ENCODE results near the gene EIF3L.

EIF3L gene

DNA sequence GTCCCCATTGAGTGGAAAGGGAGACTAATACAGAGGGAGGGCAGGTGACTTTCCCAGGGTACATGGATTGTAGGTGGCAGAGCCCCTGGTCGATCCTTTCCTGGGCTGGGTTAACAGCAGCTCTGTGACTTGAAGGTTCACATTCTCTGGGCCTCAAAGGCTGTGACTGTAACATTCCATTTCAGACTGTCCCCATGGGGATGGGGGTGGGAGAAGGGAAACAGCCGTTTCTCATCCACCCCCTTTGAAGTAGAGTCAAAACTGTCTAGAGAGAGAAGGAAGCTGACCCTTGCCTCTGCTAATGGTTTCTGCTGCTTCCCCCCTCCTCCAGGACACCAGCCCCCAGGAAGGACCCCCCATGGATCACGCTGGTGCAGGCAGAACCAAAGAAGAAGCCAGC, 76.1 kb downstream of the EIF3L start:
- Histone ChIP-seq H3K27ac (replicated peaks) (no peak overlapping the region), H3K27me3 (ENCODE audit: insufficient read depth, poor library complexity, severe bottlenecking) (no peaks in the 10 kb centered on the region), H3K4me3 (replicated peaks; ENCODE audit: insufficient read depth, low read length) (no peak overlapping the region)
- TF ChIP-seq POLR2AphosphoS5 (IDR thresholded peaks at IDR 0.05; ENCODE audit: low read depth) (no peak), SPI1 (IDR thresholded peaks at IDR 0.05; ENCODE audit: borderline replicate concordance, low read depth) (no peak), GABPA (IDR thresholded peaks at IDR 0.05; ENCODE audit: low read depth) (no peak)
- TF ChIP-seq, protein P1, sequence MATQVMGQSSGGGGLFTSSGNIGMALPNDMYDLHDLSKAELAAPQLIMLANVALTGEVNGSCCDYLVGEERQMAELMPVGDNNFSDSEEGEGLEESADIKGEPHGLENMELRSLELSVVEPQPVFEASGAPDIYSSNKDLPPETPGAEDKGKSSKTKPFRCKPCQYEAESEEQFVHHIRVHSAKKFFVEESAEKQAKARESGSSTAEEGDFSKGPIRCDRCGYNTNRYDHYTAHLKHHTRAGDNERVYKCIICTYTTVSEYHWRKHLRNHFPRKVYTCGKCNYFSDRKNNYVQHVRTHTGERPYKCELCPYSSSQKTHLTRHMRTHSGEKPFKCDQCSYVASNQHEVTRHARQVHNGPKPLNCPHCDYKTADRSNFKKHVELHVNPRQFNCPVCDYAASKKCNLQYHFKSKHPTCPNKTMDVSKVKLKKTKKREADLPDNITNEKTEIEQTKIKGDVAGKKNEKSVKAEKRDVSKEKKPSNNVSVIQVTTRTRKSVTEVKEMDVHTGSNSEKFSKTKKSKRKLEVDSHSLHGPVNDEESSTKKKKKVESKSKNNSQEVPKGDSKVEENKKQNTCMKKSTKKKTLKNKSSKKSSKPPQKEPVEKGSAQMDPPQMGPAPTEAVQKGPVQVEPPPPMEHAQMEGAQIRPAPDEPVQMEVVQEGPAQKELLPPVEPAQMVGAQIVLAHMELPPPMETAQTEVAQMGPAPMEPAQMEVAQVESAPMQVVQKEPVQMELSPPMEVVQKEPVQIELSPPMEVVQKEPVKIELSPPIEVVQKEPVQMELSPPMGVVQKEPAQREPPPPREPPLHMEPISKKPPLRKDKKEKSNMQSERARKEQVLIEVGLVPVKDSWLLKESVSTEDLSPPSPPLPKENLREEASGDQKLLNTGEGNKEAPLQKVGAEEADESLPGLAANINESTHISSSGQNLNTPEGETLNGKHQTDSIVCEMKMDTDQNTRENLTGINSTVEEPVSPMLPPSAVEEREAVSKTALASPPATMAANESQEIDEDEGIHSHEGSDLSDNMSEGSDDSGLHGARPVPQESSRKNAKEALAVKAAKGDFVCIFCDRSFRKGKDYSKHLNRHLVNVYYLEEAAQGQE (IDR thresholded peaks at IDR 0.05; ENCODE audit: insufficient replicate concordance, low read depth) = no peak
- TF ChIP-seq, protein P2, sequence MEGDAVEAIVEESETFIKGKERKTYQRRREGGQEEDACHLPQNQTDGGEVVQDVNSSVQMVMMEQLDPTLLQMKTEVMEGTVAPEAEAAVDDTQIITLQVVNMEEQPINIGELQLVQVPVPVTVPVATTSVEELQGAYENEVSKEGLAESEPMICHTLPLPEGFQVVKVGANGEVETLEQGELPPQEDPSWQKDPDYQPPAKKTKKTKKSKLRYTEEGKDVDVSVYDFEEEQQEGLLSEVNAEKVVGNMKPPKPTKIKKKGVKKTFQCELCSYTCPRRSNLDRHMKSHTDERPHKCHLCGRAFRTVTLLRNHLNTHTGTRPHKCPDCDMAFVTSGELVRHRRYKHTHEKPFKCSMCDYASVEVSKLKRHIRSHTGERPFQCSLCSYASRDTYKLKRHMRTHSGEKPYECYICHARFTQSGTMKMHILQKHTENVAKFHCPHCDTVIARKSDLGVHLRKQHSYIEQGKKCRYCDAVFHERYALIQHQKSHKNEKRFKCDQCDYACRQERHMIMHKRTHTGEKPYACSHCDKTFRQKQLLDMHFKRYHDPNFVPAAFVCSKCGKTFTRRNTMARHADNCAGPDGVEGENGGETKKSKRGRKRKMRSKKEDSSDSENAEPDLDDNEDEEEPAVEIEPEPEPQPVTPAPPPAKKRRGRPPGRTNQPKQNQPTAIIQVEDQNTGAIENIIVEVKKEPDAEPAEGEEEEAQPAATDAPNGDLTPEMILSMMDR (IDR thresholded peaks at IDR 0.05; ENCODE audit: insufficient read depth, low read length) = no peak
- no peak for DNase-seq (ENCODE audit: low read depth in 1 of 2, low spot score in 1 of 2)

DNA sequence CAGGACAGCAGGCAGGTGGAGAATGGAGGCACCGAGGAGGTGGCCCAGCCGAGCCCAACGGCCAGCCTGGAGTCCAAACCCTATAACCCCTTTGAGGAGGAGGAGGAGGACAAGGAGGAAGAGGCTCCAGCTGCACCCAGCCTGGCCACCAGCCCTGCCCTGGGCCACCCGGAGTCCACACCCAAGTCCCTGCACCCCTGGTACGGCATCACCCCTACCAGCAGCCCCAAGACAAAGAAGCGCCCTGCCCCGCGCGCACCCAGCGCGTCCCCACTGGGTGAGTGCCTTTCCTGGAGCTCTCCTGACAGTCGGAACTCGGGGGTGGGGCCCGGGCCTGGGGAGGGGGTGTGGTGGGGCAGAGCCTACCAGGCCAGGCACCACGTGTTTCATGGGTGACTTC, 76.5 kb downstream of the EIF3L start:
- no peaks in the 10 kb centered on the region for H3K27me3 ChIP-seq (ENCODE audit: insufficient read depth, poor library complexity, severe bottlenecking)
- no peak overlapping the region for H3K4me3 ChIP-seq (replicated peaks; ENCODE audit: insufficient read depth, low read length)
- H3K27ac ChIP-seq (replicated peaks) = no peak overlapping the region
- DNase-seq (ENCODE audit: low read depth in 1 of 2, low spot score in 1 of 2) = no peak
- TF ChIP-seq, protein P2 (IDR thresholded peaks at IDR 0.05; ENCODE audit: insufficient read depth, low read length) = no peak
- TF ChIP-seq, protein P1 (IDR thresholded peaks at IDR 0.05; ENCODE audit: insufficient replicate concordance, low read depth) = no peak
- TF ChIP-seq GABPA (IDR thresholded peaks at IDR 0.05; ENCODE audit: low read depth) = no peak
- no peak for TF ChIP-seq POLR2AphosphoS5 (IDR thresholded peaks at IDR 0.05; ENCODE audit: low read depth)

DNA sequence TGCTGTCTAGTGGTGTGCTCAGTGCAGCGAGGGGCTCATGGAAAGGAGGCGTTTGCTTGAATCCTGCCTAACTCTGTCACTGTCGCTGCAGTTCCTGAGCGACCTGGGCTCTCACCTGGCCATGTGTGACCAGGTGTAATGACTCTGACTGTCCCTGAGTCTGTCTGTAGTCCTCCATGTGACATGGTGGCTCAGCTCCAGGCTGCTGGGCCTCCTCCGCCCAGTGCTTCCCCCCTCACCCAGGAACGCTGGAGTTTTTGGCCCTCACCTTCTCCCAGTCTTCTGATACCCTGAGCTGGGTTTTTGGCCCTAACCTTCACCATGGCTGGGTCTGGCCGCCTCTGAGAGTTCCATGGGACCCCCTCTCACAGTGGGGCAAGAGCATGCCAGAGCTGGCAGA, 77.1 kb downstream of the EIF3L start:
- DNase-seq (ENCODE audit: low read depth in 1 of 2, low spot score in 1 of 2) = no peak
- Histone ChIP-seq H3K4me3 (replicated peaks; ENCODE audit: insufficient read depth, low read length) (no peak overlapping the region), H3K27ac (replicated peaks) (no peak overlapping the region), H3K27me3 (ENCODE audit: insufficient read depth, poor library complexity, severe bottlenecking) (no peaks in the 10 kb centered on the region)
- TF ChIP-seq SPI1 (IDR thresholded peaks at IDR 0.05; ENCODE audit: borderline replicate concordance, low read depth) = no peak

DNA sequence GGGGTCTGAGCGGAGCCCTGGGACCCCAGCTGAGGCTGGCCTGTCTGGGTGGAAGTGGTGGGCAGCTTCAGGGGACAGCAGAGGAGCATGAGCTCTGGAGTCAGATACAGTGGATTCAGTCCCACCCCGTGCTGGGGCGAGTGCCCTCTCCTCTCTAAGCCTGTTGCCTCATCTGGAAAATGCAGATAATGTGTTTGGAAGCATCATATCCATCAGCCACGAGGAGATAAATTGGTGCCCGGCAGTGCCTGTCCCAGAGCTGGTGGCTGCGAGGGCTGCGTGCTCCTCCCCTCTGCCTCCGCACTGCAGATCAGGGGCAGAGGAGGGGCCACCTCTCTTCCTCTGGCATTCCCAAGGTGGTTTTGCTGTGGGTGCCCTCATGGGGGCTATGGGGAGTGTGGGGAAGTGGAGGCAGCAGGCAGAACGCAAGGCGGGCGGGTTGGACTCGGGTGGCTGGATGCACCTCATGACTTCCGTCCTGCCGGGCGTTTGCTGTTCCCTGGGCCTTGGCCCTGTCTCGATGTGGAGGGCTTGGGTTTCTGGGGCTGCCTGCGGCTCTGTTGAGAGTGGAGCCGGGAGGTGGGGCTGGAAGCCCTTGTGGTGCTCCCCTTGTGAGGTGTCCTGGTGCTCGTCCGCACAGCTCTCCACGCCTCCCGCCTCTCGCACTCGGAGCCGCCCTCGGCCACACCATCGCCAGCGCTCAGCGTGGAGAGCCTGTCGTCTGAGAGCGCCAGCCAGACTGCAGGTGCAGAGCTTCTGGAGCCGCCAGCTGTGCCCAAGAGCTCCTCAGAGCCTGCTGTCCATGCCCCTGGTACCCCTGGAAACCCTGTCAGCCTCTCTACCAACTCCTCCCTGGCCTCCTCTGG, 77.8 kb downstream of the EIF3L start:
- no peak for DNase-seq (ENCODE audit: low read depth in 1 of 2, low spot score in 1 of 2)
- Histone ChIP-seq H3K27me3 (ENCODE audit: insufficient read depth, poor library complexity, severe bottlenecking) (no peaks in the 10 kb centered on the region), H3K27ac (replicated peaks) (no peak overlapping the region), H3K4me3 (replicated peaks; ENCODE audit: insufficient read depth, low read length) (no peak overlapping the region)
- no peak for TF ChIP-seq SPI1 (IDR thresholded peaks at IDR 0.05; ENCODE audit: borderline replicate concordance, low read depth)
- TF ChIP-seq, protein P2 (IDR thresholded peaks at IDR 0.05; ENCODE audit: insufficient read depth, low read length) = no peak
- no peak for TF ChIP-seq GABPA (IDR thresholded peaks at IDR 0.05; ENCODE audit: low read depth)
- no peak for TF ChIP-seq POLR2AphosphoS5 (IDR thresholded peaks at IDR 0.05; ENCODE audit: low read depth)
- TF ChIP-seq, protein P1 (IDR thresholded peaks at IDR 0.05; ENCODE audit: insufficient replicate concordance, low read depth) = no peak
